B cell (primary cell): ENCODE data around the gene RPL19. TPM values are rescaled to one million over a fixed set of nuclear protein-coding genes. Genes with fewer than 3 reads are reported as not detected.
A peak's percentile ranks its signal among the peaks of the same experiment; 100 is the strongest.

ENCODE experiments used
- ATAC-seq: fragments of 200-7000 bp; cut with Tn5 transposase; one replicate; pipeline ENCODE4 v1.10.0; 2021; ENCODE audit warnings: low read depth, mild to moderate bottlenecking, moderate number of reproducible peaks, moderate library complexity
- CTCF ChIA-PET: fragments of 350-600 bp; sonication (Branson Sonifier 250); formaldehyde crosslinking; loops from one replicate; lab custom pipeline; 2021; ENCODE audit warnings: antibody characterized with exemption, inconsistent platforms; lab: Charles Lee
- POLR2A ChIA-PET: fragments of 350-600 bp; sonication (Branson Sonifier 250); formaldehyde crosslinking; loops from one replicate; lab custom pipeline; 2021; ENCODE audit warnings: antibody characterized with exemption; lab: Charles Lee
- DNase-seq: peaks from one replicate; pipeline ENCODE4 v3.0.0; 2013
- H2AFZ ChIP-seq: 2 replicates; pipeline ENCODE4 v1.6.1; 2012; ENCODE audit warnings: mild to moderate bottlenecking, low read depth, low read length; ENCODE audit not compliant: insufficient read depth, poor library complexity, severe bottlenecking
- H3K27ac ChIP-seq, 2 donors: 1 replicate in 1 of 2; 2 replicates in 1 of 2; pipeline ENCODE4 v1.5.1; 2012 to 2013; ENCODE audit warnings: low read length in 2 of 2, mild to moderate bottlenecking in 2 of 2, moderate library complexity in 1 of 2
- H3K27me3 ChIP-seq, 4 experiments: fragments of 200-600 bp in 1 of 4; sonication (generic) in 1 of 4; replicated peaks in 1 of 4; 1 replicate in 2 of 4; 2 replicates in 2 of 4; pipeline versions ENCODE4 v1.6.1 to v1.7.0; 2013 to 2016; ENCODE audit warnings: low read length in 3 of 4, mild to moderate bottlenecking in 2 of 4, mixed read lengths in 1 of 4, moderate library complexity in 1 of 4; ENCODE audit not compliant: insufficient read depth in 4 of 4, control insufficient read depth in 3 of 4; ENCODE audit errors: control extremely low read depth in 1 of 4
- H3K36me3 ChIP-seq, 2 experiments: replicated peaks in 1 of 2; 1 replicate in 1 of 2; 2 replicates in 1 of 2; pipeline versions ENCODE4 v1.6.1 to v1.7.1; 2013; ENCODE audit warnings: low read length in 1 of 2; ENCODE audit not compliant: insufficient read depth in 2 of 2, control insufficient read depth in 1 of 2; ENCODE audit errors: control extremely low read depth in 1 of 2, extremely low read depth in 1 of 2
- H3K4me1 ChIP-seq, 2 donors: fragments of 200-600 bp in 1 of 2; sonication (generic) in 1 of 2; 1 replicate in 1 of 2; 2 replicates in 1 of 2; pipeline versions ENCODE4 v1.5.1 to v1.6.1; 2013 to 2017; ENCODE audit warnings: low read length in 2 of 2; ENCODE audit not compliant: control insufficient read depth in 2 of 2, insufficient read depth in 2 of 2
- H3K4me2 ChIP-seq: replicated peaks from 2 replicates; pipeline ENCODE3; 2012; ENCODE audit warnings: mild to moderate bottlenecking, low read depth, low read length; ENCODE audit not compliant: poor library complexity, severe bottlenecking
- H3K4me3 ChIP-seq, 5 experiments: fragments of 200-600 bp in 1 of 5; sonication (generic) in 1 of 5; 1 replicate in 3 of 5; 2 replicates in 2 of 5; pipeline versions ENCODE4 v1.5.1 to v1.7.0; 2011 to 2016; ENCODE audit warnings: low read length in 4 of 5, mild to moderate bottlenecking in 4 of 5, low read depth in 2 of 5, control low read depth in 1 of 5, moderate library complexity in 1 of 5; ENCODE audit not compliant: insufficient read depth in 1 of 5; ENCODE audit errors: control extremely low read depth in 1 of 5, extremely low read depth in 1 of 5
- H3K79me2 ChIP-seq: fragments of 200-600 bp; sonication (generic); one replicate; pipeline ENCODE4 v1.6.0; 2016; ENCODE audit warnings: low read length; ENCODE audit not compliant: control insufficient read depth, insufficient read depth
- H3K9ac ChIP-seq: fragments of 200-600 bp; sonication (generic); 2 replicates; pipeline ENCODE4 v1.6.1; 2017; ENCODE audit warnings: mild to moderate bottlenecking, low read length, moderate library complexity
- H3K9me3 ChIP-seq, 3 donors: one replicate each; pipeline versions ENCODE4 v1.6.1 to v1.7.1; 2013; ENCODE audit warnings: low read length in 2 of 3; ENCODE audit not compliant: control insufficient read depth in 2 of 3, insufficient read depth in 1 of 3; ENCODE audit errors: control extremely low read depth in 1 of 3
- H4K20me1 ChIP-seq: 2 replicates; pipeline ENCODE4 v1.6.0; 2012; ENCODE audit warnings: mild to moderate bottlenecking, low read length; ENCODE audit not compliant: insufficient read depth, control insufficient read depth, poor library complexity, severe bottlenecking
- H3K27ac Mint-ChIP-seq: one replicate; pipeline ENCODE4 v1.8.0; 2021; ENCODE audit warnings: mixed read lengths
- H3K27me3 Mint-ChIP-seq: one replicate; pipeline ENCODE4 v1.8.0; 2021; ENCODE audit warnings: mixed read lengths
- H3K4me1 Mint-ChIP-seq: one replicate; pipeline ENCODE4 v1.8.0; 2021; ENCODE audit warnings: mixed read lengths
- H3K4me3 Mint-ChIP-seq: one replicate; pipeline ENCODE4 v1.8.0; 2021; ENCODE audit warnings: mixed read lengths
- H3K9me3 Mint-ChIP-seq: one replicate; pipeline ENCODE4 v1.8.0; 2022; ENCODE audit warnings: mixed read lengths; ENCODE audit not compliant: insufficient read depth
- EZH2 ChIP-seq: IDR thresholded peaks from 2 replicates; pipeline ENCODE4 v1.6.1; 2012; ENCODE audit warnings: borderline replicate concordance, low read depth, mild to moderate bottlenecking, moderate library complexity, low read length; ENCODE audit not compliant: insufficient read depth, poor library complexity, severe bottlenecking
- WGBS: methylation state at CpG from one replicate; pipeline ENCODE4 v1.1.5; 2013; ENCODE audit warnings: missing lambda C conversion rate; ENCODE audit not compliant: insufficient coverage; 5-methylcytosine and 5-hydroxymethylcytosine counted together
- intact Hi-C: fragments of 100-400 bp; cut with micrococcal nuclease; formaldehyde crosslinking; loops from one replicate; pipeline ENCODE4 v1.10.0; 2022
- polyA plus RNA-seq: library from polyadenylated mRNA; depleted of rRNA; stranded (reverse); fragments of >200 nt; gene quantifications from 2 replicates; pipeline ENCODE4 v1.2.3, GENCODE V29; 2012
- total RNA-seq, 2 donors: library from RNA; stranded (reverse); fragments of 120-200 nt in 1 of 2; gene quantifications; 1 replicate in 1 of 2; 2 replicates in 1 of 2; pipeline versions ENCODE4 v1.2.3 to v1.2.4, GENCODE V29; 2013 to 2022
- TF ChIP-seq, protein P1 (sequence below): fragments of 200-600 bp; IDR thresholded peaks from one replicate; pipeline ENCODE4 v1.8.0; 2022; ENCODE audit warnings: antibody characterized with exemption, mild to moderate bottlenecking

The RPL19 gene
- total and polyA plus RNA-seq, 2 donors (not counting 1 experiment from before 2014, with no cell fraction given) = 3,041 to 3,233 TPM

DNA sequence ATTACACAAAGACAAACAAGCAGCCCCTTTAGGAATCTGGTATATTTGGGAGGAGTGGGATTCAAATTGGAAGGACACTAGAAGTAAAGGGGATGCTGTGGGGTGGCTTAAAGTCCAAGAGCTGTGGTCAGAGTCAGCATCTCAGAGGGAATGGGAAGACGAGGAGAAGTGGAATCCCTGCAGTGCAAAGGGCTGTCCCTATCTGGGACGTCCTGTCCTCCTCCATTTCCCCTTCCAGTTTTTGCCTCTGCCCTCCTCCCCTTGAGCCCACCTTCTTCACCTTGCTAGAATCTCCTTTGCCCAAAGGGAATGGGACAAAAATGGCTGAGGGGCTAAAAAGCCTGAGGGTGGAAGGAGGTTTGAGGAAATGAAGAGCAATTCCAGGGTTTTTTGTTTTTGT, 44.4 kb upstream of the RPL19 start:
- CTCF ChIA-PET = interaction anchor here (1.1 kb wide), 1 partner anchor 173 kb away, joined by 5 read pairs; no protein-coding TSS in a partner anchor

DNA sequence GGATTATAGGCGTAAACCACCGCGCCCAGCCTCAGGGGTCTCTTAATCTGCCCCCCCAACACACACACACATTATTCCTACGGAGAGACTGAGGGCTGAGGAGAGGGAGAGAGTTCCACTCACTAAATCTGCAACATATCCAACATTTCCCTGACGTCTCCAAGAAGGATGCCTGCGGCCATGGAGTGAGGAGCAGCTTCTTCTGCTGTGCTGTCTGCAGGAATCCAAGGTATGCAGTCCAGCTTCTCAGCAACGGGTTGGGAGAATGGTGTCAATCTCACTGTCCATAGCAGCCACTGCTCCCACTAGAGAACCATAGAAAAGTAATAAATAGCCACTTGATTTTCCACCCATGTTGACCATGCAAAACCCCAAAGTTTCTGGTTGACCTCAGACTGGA, 43.6 kb upstream of the RPL19 start:
- Histone ChIP-seq H3K36me3 (no peaks in the 10 kb centered on the region), H3K27ac (no peak overlapping the region), H3K27me3 (peaks cover 0 to 10% (median 3%) of the 10 kb centered on the region in 4 experiments), H3K79me2 (no peaks in the 10 kb centered on the region), H4K20me1 (no peaks in the 10 kb centered on the region), H3K4me1 (peaks cover 17 to 28% of the 10 kb centered on the region in 2 donors), H3K9me3 (no peaks in the 10 kb centered on the region), H3K4me2 (no peak overlapping the region), H3K9ac (no peak overlapping the region), H2AFZ (no peak overlapping the region), H3K4me3 (no peak overlapping the region)
- no peak for ATAC-seq
- H3K4me1 Mint-ChIP-seq = peaks cover 26% of the 10 kb centered on the region
- H3K27ac Mint-ChIP-seq = peak overlapping the region; percentile 44
- ChIA-PET POLR2A (no interaction called here), CTCF (interaction anchor here (1.1 kb wide), 1 partner anchor 173 kb away, joined by 5 read pairs; no protein-coding TSS in a partner anchor)
- H3K9me3 Mint-ChIP-seq = no peaks in the 10 kb centered on the region
- H3K27me3 Mint-ChIP-seq = peaks cover 8% of the 10 kb centered on the region
- 88% methylated on average over 2 of the region's 7 CpGs for whole genome bisulfite sequencing
- H3K4me3 Mint-ChIP-seq = no peak overlapping the region
- intact Hi-C loops = no loop called here
- TF ChIP-seq EZH2 = no peak
- TF ChIP-seq, protein P1, sequence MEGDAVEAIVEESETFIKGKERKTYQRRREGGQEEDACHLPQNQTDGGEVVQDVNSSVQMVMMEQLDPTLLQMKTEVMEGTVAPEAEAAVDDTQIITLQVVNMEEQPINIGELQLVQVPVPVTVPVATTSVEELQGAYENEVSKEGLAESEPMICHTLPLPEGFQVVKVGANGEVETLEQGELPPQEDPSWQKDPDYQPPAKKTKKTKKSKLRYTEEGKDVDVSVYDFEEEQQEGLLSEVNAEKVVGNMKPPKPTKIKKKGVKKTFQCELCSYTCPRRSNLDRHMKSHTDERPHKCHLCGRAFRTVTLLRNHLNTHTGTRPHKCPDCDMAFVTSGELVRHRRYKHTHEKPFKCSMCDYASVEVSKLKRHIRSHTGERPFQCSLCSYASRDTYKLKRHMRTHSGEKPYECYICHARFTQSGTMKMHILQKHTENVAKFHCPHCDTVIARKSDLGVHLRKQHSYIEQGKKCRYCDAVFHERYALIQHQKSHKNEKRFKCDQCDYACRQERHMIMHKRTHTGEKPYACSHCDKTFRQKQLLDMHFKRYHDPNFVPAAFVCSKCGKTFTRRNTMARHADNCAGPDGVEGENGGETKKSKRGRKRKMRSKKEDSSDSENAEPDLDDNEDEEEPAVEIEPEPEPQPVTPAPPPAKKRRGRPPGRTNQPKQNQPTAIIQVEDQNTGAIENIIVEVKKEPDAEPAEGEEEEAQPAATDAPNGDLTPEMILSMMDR = no peak
- no peak for DNase-seq

More for the DNA sequence above, 44.4 kb upstream of the RPL19 start:
- Histone ChIP-seq H3K36me3 (no peaks in the 10 kb centered on the region), H2AFZ (no peak overlapping the region), H3K27ac (no peak overlapping the region), H3K79me2 (no peaks in the 10 kb centered on the region), H3K4me1 (peaks cover 23 to 34% of the 10 kb centered on the region in 2 donors), H3K27me3 (peaks cover 0 to 17% (median 6%) of the 10 kb centered on the region in 4 experiments), H3K4me3 (no peak overlapping the region), H3K9ac (no peak overlapping the region), H3K9me3 (no peaks in the 10 kb centered on the region), H4K20me1 (no peaks in the 10 kb centered on the region), H3K4me2 (no peak overlapping the region)
- H3K9me3 Mint-ChIP-seq = no peaks in the 10 kb centered on the region
- peak overlapping the region; percentile 29 for H3K4me3 Mint-ChIP-seq
- ATAC-seq = no peak
- H3K27me3 Mint-ChIP-seq = peaks cover 12% of the 10 kb centered on the region
- TF ChIP-seq EZH2 = no peak
- TF ChIP-seq, protein P1 = no peak
- peaks cover 28% of the 10 kb centered on the region for H3K4me1 Mint-ChIP-seq
- intact Hi-C loops = no loop called here
- H3K27ac Mint-ChIP-seq = peak overlapping the region; percentile 77
- no peak for DNase-seq
- POLR2A ChIA-PET = no interaction called here
- no CpG with 5 or more reads among the region's 2 CpGs for WGBS
